CD4-positive, alpha-beta T cell treated with Interleukin-17A for 4 hours (primary cell): ENCODE measurements around the gene SLC18B1.
"Not testable (repeated sequence)": the region's sequence is repeated elsewhere in the genome, so short reads cannot be mapped to it uniquely, and the experiment has no call there.

Experiments used
- DNase-seq: peaks from one replicate; pipeline ENCODE4 v3.0.0-alpha.2; 2020; ENCODE audit warnings: mixed read lengths

The SLC18B1 gene

DNA sequence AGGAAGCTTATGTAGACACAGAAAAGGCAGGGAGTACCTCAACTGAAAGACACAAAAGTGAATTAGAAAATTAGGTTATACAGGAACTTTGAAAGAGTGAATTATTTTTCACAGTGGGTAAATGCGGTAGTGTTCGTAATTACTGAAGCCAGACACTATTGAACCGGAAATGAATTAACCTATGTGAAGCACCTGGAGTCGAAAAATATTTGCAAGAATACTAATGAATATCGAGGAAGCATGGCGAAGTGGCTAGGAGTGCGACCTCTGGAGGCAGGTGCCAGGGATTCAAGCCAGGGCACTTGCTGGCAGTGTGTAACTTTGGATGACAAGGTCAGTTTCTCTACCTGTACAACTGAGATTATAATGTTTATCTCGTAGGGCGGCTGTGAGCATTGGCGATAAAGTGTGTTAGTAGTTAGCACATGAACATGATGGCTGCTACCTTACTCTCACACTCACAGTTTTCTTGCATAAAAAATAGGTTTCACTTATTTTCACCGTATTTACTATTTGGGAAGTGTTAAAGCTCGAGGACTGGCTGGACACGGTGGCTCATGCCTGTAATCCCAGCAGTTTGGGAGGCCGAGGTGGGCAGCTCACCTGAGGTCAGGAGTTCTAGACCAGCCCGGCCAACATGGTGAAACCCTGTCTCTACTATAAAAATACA, 567 bp upstream of the SLC18B1 start:
- peak; percentile 81 for DNase-seq

DNA sequence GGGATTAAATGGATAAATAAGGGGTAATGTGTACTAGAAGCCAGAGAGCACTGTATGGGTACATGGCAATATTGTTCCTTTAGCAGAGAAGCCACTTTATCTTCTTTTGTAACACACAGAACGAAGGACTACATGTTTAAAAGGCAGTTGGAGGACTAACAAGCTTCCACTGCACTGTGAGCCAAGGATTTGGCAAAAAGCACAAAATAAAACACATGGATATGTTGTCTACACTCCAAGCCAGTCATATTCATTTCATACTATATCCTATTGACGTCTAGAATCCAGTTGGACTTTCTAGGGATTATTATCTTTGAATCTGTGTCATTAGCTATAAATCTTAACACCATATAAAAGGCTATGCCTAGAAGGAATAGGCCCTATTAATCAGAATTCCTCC, 3.0 kb downstream of the SLC18B1 start:
- DNase-seq, result no peak

DNA sequence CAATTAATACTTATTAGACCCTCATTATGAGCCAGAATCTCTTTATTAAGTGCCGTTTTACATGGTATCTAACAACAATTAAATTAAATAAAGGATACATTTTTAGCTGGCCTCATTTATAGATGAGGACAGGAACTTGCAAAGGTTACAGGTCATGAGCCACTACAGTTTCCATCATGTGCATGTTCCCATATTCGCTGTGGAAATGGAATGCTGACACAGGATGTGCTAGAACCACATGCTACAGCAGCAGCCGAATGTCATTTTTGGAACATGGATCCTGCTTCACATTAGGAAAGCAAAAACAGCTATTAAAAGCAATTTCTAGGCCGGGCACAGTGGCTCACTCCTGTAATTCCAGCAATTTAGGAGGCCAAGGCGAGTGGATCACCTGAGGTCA, 5.9 kb downstream of the SLC18B1 start:
- no peak for DNase-seq

DNA sequence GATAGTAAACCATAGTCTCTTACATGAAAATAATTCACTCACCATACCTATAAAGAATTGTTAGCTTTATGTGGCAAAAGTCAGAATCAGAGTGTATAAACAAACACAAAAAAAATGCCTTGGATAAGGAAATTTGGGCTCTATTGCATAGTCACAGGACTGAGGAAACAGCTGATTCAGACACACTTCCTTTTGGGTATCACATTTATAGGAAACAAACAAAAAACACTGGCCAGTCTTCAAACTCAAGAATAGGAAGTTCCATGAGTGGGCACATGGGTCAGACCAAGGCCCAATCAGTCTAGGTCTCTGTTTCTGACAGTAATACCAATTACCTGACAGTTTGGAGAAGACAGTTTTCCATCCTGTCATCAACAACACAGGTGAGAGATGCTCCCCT, 8.0 kb downstream of the SLC18B1 start:
- DNase-seq, result no peak

DNA sequence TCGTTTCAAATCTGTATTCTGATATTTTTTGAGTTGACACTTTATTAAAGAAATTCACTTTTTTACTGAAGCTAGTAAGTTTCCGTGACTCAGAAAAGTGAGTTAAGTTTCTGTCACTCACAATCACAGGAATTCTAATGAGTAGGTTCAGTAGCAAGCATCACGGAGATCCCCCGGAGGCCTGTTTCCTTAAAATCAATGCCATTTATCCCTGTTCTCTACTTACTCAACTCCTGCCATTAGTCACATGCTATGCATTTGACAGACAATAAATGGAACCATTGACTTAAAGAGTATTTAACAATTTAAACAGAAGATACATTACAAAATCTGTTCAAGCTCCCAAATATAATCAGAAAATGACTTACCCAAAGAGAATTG, 9.1 kb downstream of the SLC18B1 start:
- no peak for DNase-seq

DNA sequence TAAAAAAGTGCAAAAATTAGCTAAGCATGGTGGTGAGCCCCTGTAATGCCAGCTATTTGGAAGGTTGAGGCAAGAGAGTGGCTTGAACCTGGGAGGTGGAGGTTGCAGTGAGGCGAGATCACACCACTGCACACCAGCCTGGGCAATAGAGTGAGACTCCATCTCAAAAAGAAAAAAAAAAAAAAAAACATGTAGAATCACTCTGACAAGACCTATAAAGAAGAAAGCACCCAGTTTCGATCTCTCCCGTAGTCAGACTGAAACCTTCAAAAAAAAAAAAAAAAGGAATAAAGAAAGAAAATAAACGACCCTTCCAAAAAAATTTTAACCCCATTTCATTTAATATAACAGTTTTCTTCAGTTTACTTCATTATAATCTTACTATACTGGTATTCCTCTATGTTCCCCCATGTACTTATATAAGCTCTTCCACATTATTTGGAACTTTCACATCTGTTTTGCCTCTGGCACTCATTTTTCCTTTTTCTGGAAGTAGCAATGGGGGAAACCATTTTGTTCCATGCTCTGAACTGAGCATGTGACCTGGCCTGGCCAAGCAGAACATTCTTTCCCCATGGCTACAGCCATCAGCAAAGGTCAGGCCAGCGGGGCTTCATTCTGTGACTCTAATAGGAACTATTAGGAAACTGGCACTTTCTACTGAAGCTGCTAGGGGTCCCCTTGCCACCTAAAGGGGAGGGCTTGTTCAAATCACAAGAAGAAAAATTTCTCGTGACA, 9.6 kb downstream of the SLC18B1 start:
- DNase-seq, result no peak

DNA sequence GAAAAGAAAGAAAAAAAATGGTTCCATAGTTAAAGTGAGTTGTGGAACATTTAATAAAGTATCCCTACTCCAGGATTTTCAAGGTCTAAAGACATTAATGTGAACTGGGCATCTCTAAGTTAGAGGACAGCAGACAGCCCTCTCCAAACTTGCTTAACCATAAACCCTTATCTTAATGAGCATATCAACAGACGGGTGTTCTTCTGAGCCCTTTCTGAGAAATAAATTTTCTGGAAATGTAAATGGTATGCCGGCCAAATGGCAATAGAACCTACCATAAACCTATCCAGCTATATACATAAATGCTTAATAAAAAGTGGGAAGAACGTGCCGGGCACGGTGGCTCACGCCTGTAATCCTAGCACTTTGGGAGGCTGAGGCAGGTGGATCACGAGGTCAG, 12.5 kb downstream of the SLC18B1 start:
- no peak for DNase-seq

DNA sequence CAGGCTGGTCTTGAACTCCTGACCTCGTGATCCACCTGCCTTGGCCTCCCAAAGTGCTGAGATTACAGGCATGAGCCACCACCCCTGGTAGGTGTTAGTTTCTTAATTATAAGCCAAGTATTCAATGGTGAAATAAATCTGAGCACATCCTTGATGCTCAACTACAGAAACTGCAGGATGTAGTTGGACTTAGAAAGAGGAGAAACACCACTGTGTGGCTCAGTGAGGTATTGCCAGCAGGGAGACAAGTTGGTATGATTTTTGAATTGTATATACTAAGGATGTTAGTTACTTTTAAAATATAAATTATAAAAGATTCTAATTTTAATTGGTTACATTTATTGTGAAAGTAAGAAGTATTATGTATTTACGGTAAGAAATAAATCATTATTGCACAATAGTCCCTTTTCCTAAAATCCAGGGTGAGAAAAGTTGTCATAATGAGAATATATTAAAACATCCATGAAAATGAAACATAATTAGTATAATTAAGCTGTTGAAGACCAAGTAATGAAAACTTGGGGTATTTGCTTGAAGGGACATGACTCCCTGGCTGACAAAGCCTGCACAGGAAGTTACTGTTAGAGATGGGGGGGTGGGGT, 17.6 kb downstream of the SLC18B1 start:
- no peak for DNase-seq

DNA sequence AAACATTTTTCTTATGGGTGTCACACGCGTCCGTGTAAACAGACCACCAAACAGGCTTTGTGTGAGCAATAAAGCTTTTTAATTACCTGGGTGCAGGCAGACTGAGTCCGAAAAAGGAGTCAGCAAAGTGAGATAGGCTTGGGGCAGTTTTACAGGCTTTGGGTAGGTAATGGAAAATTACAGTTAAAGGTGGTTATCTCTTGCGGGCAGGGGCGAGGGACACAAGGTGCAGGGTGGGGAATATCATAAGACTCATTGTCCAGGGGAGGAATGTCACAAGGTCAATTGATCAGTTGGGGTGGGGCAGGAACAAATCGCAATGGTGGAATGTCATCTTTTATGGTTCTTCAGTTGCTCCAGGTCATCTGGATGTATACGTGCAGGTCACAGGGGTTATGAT, 20.6 kb downstream of the SLC18B1 start:
- DNase-seq, result not testable (repeated sequence)

DNA sequence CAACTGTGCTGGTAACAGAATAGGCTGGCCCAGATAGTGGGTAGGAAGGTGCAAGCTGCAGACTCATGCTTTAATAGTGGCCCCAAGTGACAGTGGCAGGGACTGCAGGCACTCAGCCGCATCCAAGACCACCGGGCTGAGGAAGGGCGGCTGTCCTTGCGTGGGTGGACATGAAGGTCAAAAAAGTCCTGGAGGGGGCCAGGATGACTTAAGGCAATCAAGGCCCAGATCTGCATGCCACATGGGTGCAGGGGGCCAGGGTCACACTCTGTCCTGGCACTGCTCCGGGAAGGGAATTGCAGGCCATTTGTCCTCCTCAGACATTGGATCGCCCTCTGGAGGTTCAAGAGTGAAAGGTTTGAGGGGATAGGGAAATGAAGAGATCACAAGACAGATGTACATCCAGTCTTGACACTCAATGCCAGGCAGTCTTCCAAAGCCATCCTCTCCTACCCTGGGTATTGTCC, 30.4 kb downstream of the SLC18B1 start:
- DNase-seq, result peak; percentile 13

DNA sequence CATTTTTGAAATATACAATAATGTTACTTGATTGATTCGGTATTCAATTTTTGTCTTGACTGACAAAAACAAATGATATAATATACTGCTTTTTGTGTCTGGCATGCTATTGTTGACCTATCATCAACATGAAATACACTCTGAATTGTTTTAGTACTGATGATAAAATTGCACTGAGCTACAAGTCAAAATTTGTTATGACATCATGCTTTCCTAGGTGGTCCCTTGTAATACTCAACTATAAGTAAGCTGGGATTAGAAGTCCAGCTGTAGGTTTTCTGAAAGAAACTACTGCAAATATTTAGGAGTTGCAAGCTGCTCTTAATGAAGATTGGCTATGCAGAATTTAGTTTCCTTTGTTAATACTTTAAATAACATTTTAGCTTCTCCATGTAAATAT, 32.9 kb downstream of the SLC18B1 start:
- no peak for DNase-seq

DNA sequence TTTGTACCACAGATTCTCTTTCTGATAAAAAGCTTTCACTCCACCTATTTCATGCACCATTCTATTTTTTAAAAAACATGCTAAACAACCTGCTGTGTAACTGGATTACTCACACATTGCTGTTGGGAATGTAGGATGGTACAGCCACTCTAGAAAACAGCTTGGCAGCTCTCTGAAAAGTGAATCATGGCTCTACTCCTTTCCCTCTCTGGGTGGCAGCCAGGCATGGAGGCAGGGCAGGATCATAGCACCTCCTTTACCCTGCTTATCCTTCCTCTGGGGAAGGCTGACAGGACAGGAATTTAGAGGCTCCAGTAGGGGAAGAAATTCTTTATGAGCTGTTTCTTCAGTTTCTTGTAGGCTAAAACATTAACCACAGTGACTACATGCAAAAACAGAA, 34.1 kb downstream of the SLC18B1 start:
- DNase-seq, result no peak

DNA sequence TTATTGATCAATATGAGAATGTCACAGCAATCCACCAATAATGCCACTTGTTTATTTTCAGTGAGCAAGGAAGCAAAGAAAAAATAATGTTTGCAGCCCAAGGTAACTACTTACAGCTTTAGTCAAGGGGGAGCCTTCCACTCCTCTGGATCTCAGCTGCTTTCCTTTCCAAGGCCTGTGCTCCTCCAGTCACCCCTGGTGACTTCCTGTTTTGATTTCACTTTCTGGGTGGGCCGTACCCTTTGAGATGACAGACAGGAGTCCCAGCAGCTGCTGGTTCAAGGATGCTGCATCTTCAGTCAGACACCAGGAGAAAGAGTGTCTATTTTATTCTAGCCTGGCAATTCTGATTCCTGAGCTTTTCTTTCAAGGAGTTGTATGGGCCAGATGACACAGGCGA, 35.2 kb downstream of the SLC18B1 start:
- peak; percentile 62 for DNase-seq

DNA sequence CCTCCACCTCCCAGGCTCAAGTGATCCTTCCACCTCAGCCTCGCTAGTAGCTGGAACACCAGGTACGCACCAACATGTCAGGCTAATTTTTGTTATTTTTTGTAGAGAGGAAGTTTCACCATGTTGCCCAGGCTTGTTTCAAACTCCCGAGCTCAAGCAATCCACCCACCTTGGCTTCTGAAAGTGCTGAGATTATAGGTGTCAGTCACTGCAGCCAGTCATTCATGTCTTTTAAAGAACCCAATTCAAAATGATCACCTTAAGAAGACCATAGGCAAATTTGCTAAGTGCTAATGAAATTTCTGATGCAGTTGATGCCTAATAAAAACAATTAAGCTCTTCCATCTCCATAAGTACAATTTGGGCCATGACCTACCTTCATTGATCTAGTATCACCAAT, 38.2 kb downstream of the SLC18B1 start:
- no peak for DNase-seq

DNA sequence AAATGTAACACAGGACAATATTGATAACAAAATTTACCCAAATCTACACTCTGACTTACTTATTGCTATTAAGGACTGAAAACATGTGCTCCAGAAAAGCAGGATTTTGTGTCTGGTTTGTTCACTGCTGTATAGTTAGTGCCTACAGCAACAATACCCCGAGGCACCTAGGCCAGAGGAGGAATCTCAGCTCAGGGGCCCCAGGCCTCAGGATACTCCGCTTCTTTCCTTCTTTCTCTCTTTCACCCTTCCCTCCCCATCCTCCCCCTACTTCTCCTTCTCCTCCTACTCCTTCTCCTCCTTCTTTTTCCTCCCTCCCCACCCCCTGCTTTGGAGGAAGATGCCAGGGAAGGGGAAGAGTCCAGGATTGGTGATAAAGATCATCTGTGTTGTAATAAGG, 39.7 kb downstream of the SLC18B1 start:
- DNase-seq, result no peak

DNA sequence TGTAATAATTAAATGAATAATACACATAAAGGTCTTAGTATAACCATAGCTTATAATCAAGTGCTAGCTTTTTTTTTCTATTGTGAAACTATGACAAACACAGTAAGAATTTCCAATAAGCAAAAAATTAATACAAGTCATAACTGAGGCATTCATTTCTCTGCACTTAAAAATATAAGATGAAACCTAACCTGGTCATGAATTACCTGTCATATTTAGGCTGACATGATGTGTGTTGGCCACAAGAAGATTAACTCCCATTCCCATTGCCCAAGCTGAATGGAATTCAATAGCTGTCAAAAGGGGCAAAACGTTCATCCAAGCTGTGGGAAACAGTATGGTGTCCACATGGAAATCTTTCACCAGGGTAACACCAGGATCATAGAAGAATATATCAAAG, 46.2 kb downstream of the SLC18B1 start:
- DNase-seq, result no peak

DNA sequence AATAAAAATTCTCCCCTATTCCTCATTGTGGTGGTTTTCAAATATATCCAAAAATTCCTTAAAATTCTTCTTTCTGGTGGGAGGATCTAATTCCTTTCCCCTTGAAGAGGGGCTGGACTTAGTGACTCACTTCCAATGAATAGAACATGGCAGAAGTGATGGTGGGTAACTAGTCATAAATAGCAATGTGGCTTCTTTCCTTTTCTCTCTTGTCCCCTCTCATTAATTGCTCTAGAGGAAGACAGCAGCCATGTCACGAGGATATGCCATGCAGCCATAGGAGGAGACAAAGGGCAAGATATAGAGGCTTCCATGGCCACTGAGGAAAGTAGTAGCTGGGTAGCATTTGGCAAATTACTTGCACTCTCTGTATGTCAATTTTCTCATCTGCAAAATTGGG, 46.6 kb downstream of the SLC18B1 start:
- no peak for DNase-seq

DNA sequence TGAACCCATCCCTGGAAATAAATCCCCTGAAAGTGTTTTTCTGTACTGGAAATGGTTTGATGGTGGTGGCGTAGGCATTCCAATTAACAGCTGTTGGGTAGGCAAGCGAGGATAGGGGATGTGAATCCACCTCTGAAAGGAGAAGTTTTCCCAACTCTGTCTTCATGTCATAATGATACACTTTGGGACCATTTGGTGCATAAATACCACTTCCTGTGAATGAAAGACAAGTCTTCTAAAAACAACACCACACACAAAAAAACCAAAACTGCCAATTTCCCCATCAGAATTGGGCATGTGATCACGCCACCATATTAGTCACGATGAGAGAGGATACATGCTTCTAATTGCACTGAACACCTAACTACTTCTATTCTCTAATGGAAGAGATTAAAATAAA, 47.1 kb downstream of the SLC18B1 start:
- no peak for DNase-seq

DNA sequence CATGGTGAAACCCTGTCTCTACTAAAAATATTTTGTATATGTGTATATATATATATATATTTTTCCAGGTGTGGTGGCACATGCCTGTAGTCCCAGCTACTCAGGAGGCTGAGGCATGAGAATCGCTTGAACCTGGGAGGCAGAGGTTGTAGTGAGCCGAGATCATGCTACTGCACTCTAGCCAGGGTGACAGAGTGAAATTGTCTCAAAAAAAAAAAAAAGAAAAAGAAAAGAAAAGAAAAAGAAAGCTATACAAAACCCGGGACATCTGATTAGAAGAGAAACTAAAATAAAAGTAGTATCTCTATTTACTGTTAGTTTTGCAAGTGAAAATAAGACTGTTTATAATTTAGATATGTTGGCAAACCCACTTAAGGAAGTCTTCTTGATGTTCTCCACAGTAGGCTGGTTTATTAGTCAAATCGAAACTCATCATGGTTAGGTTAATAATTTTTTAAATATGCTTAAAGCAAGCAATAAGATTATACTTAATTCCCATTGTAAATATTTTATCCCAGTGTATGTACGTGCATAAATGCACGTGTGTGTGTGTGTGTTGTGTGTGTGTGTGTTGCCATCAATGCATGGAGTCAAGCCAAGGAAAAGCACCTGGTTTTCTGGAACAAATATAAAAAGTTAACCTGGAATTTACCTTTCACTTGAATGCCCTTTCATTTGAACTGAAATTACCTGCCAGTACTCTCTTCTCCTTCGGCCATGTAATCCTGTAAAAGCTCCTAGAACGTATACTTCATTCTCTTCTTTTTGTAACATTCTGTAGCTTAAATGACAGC, 47.8 kb downstream of the SLC18B1 start:
- DNase-seq, result no peak

DNA sequence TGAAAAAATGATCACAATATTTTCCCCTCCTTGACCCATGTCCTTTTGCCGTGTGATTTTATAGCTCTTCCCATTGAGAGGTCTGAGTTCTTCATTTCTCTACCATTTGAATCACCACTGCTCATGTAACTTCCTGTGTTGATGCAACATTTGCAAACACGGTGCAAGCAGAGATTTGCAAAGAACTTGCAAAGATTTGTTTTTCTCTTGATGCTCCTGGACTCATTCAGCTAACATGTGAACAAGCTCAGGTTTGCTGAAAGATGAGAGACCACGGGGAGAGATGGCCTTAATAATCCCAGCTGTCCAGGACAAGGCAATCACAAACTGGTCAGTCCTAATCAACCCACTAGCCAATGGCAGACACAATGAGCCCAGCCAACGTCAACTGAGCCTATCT, 49.3 kb downstream of the SLC18B1 start:
- no peak for DNase-seq

DNA sequence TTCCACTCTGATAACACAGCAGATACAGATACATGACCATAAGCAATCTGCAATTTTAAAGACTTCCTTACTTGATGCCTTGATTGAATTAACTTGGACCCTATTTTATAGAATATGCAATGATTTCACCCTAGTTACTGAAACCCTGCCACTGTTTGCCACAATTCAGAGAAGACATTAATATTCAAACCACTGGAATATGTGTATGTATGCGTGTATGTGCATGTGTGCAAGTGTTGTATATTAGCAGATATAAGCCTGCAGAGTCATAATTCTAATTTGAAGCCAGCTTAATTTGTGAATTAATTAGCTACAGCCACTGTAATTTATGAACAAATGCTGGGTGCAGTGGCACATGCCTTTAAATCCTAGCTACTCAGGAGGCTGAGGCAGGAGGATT, 50.0 kb downstream of the SLC18B1 start:
- DNase-seq, result no peak

DNA sequence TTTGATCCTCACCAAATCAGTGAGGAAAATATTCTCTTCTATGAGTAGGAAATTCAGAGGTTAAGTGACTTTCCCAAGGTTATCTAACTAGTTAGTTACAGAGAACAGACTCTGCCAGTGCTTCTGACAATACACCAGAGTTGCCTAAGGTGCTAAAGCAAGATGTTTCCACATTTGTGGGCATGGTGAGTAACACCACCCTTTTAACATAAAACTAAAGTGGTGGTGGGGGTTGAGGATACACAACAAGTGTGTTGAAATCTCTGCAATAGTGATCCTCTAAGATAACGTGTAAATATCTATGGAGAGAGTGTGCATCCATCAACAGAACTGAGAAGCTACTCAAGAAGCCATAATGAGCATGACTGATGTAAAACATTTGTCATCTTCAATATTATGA, 52.4 kb downstream of the SLC18B1 start:
- no peak for DNase-seq

DNA sequence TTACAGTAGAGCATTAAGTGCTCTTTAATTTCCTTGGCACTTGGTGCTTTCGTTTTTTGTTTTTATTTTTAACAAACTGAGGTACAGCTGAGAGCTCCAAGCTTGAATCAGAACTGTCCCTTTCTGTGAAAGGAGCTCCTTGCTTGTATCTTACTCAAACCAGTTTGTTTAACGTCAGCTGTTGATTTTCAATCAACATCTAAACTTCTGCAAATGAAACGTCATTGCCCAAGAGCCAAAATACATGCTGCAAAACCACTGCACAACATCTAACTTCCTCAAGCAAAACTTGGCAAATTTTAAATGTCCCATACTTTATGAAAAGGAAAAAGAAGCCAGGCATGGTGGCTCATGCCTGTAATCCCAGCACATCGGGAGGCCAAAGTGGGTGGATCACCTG, 55.9 kb downstream of the SLC18B1 start:
- no peak for DNase-seq

DNA sequence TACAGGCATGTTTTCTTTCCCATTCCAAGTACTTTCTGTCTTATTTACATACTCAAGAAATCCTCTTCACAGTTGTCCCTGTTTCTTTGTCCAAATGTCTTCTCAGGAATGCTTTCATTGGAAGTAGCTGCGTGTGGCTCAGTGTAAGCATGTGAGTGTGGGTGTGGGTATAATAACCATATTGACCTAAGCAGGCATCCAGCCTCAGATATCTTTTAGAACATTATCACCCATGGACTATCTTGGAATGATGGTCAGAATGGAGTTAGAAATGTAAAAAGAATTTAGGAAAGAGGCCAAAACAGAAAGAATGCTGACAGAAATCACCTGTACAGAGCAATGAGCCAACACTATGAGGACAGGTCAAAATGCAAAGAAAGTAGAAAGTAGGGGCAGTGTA, 57.2 kb downstream of the SLC18B1 start:
- DNase-seq, result no peak
